Endothelial cell of umbilical vein (primary cell): Measurements from ENCODE around the gene XYLT1. TPM values are rescaled to one million over a fixed set of nuclear protein-coding genes. Genes with fewer than 3 reads are reported as not detected.

ENCODE experiments used
- BruUV-seq: library from RNA; stranded (reverse); fragments of 400-500 nt; replicated peaks from 2 replicates; lab custom pipeline; 2021; lab: Mats Ljungman, UMichigan
- CTCF ChIA-PET: fragments of 300-600, 350-600 bp; sonication (Branson Sonifier 250); formaldehyde crosslinking; loops from one replicate; lab custom pipeline; 2021; ENCODE audit warnings: antibody characterized with exemption, inconsistent platforms; lab: Charles Lee
- POLR2A ChIA-PET: fragments of 300-600, 350-600 bp; sonication (Branson Sonifier 250); formaldehyde crosslinking; loops from one replicate; lab custom pipeline; 2021; ENCODE audit warnings: antibody characterized with exemption, inconsistent platforms; lab: Charles Lee
- DNase-seq: peaks from one replicate; pipeline ENCODE4 v3.0.0-alpha.2; 2011; ENCODE audit warnings: low read depth, low spot score
- FAIRE-seq: peaks from 2 replicates; lab custom pipeline; 2011; peaks lifted over from hg19 to GRCh38; lab: Jason Lieb, UNC
- H2AFZ ChIP-seq: 2 replicates; pipeline ENCODE4 v1.6.0; 2012; ENCODE audit warnings: low read depth, low read length, control low read depth, inconsistent platforms
- H3K27ac ChIP-seq: 2 replicates; pipeline ENCODE4 v1.5.1; 2011; ENCODE audit warnings: low read depth, mild to moderate bottlenecking, control low read depth, low read length, moderate library complexity; ENCODE audit not compliant: insufficient read depth
- H3K27me3 ChIP-seq, 2 experiments: 2 replicates each; pipeline versions ENCODE4 v1.6.0 to v1.6.1; 2011; ENCODE audit warnings: low read length in 2 of 2, mixed read lengths in 1 of 2; ENCODE audit not compliant: control insufficient read depth in 2 of 2, insufficient read depth in 2 of 2
- H3K36me3 ChIP-seq, 2 experiments: 2 replicates in 1 of 2; 3 replicates in 1 of 2; pipeline ENCODE4 v1.5.1; 2011; ENCODE audit warnings: low read length in 2 of 2, mild to moderate bottlenecking in 1 of 2, moderate library complexity in 1 of 2; ENCODE audit not compliant: control insufficient read depth in 2 of 2, insufficient read depth in 2 of 2; ENCODE audit errors: extremely low read depth in 1 of 2
- H3K4me1 ChIP-seq: 3 replicates; pipeline ENCODE4 v1.5.1; 2011; ENCODE audit warnings: mild to moderate bottlenecking, low read length; ENCODE audit not compliant: control insufficient read depth, insufficient read depth; ENCODE audit errors: extremely low read depth
- H3K4me2 ChIP-seq: 2 replicates; pipeline ENCODE4 v1.6.1; 2011; ENCODE audit warnings: low read length, control low read depth, mixed read lengths; ENCODE audit not compliant: insufficient read depth
- H3K4me3 ChIP-seq, 3 experiments: fragments of 200-600 bp in 1 of 3; sonication (generic), shearing (Covaris generic) in 1 of 3; replicated peaks in 1 of 3; 2 replicates each; pipeline ENCODE4 v1.5.1; 2011 to 2016; ENCODE audit warnings: control low read depth in 3 of 3, low read length in 3 of 3, mild to moderate bottlenecking in 2 of 3, inconsistent platforms in 1 of 3, low read depth in 1 of 3, moderate library complexity in 1 of 3; ENCODE audit not compliant: insufficient read depth in 1 of 3
- H3K79me2 ChIP-seq: 2 replicates; pipeline ENCODE4 v1.6.0; 2012; ENCODE audit warnings: low read length, inconsistent platforms; ENCODE audit not compliant: control insufficient read depth, insufficient read depth
- H3K9ac ChIP-seq: replicated peaks from 2 replicates; pipeline ENCODE3; 2011; ENCODE audit warnings: low read length, control low read depth; ENCODE audit not compliant: insufficient read depth; ENCODE audit errors: extremely low read depth
- H3K9me1 ChIP-seq: replicated peaks from 3 replicates; pipeline ENCODE4 v1.6.0; 2011; ENCODE audit warnings: mild to moderate bottlenecking, low read length; ENCODE audit not compliant: control insufficient read depth, insufficient read depth; ENCODE audit errors: extremely low read depth
- H3K9me3 ChIP-seq: replicated peaks from 2 replicates; pipeline ENCODE4 v1.5.1; 2012; ENCODE audit warnings: low read length, inconsistent platforms; ENCODE audit not compliant: control insufficient read depth, insufficient read depth
- H4K20me1 ChIP-seq: replicated peaks from 2 replicates; pipeline ENCODE3; 2011; ENCODE audit warnings: mild to moderate bottlenecking, low read length; ENCODE audit not compliant: control insufficient read depth, insufficient read depth; ENCODE audit errors: extremely low read depth
- CTCF ChIP-seq, 2 donors: IDR thresholded peaks; 1 replicate in 1 of 2; 2 replicates in 1 of 2; pipeline ENCODE4 v1.5.1; 2011; ENCODE audit warnings: low read length in 2 of 2, mild to moderate bottlenecking in 2 of 2, moderate library complexity in 2 of 2, control low read depth in 1 of 2, inconsistent platforms in 1 of 2, low read depth in 1 of 2; ENCODE audit not compliant: insufficient read depth in 1 of 2; ENCODE audit errors: extremely low read depth in 1 of 2
- FOS ChIP-seq: IDR thresholded peaks from 2 replicates; pipeline ENCODE4 v1.6.1; 2011; ENCODE audit warnings: mild to moderate bottlenecking, low read length, moderate library complexity, borderline replicate concordance; ENCODE audit not compliant: insufficient read depth
- GATA2 ChIP-seq: IDR thresholded peaks from 2 replicates; pipeline ENCODE4 v1.7.0; 2011; ENCODE audit warnings: low read depth, mild to moderate bottlenecking, moderate library complexity, mixed read lengths, low read length; ENCODE audit not compliant: insufficient read length, insufficient read depth
- POLR2AphosphoS5 ChIP-seq: IDR thresholded peaks from 2 replicates; pipeline ENCODE4 v1.6.1; 2012; ENCODE audit warnings: low read depth, mild to moderate bottlenecking, control low read depth, low read length, moderate library complexity; ENCODE audit not compliant: insufficient read depth
- dilution Hi-C: fragments of 300-500 bp; cut with MboI; formaldehyde crosslinking; loops from one replicate; pipeline ENCODE4 v1.15.0; 2019; ENCODE audit warnings: low sequenced_read_pairs; ENCODE audit not compliant: extremely low pct_ligation_motif_present
- intact Hi-C: fragments of 100-400 bp; cut with micrococcal nuclease; formaldehyde crosslinking; loops from one replicate; pipeline ENCODE4 v1.10.0; 2022
- polyA plus RNA-seq, 4 experiments: library from polyadenylated mRNA; depleted of rRNA in 3 of 4; stranded (reverse) in 3 of 4; unstranded in 1 of 4; fragments of >200 nt; gene quantifications; 2 replicates each; pipeline versions ENCODE4 v1.2.1 to v1.2.3, GENCODE V29; 2011 to 2012; ENCODE audit warnings: missing spikeins in 1 of 4
- total RNA-seq: library from RNA; stranded (reverse); gene quantifications from 2 replicates; pipeline ENCODE4 v1.2.3, GENCODE V29; 2021
- TF ChIP-seq, protein P1 (sequence below): IDR thresholded peaks from 2 replicates; pipeline ENCODE4 v1.6.1; 2011; ENCODE audit not compliant: insufficient read depth, insufficient read length

XYLT1 gene
- total and polyA plus RNA-seq, 2 donors (not counting 3 experiments of a cell fraction or from before 2014, with no cell fraction given): 0.63 to 2.9 TPM

- H3K9me3 ChIP-seq: peaks cover 5% of the 10 kb centered on the region
- intact Hi-C loops (no loop called here), dilution Hi-C loops (no loop called here)
- no peak overlapping the region for H3K4me2 ChIP-seq
- FAIRE-seq: no peak
- H3K27ac ChIP-seq: no peak overlapping the region
- ChIA-PET POLR2A (no interaction called here), CTCF (no interaction called here)
- no peaks in the 10 kb centered on the region for H3K9me1 ChIP-seq
- no peak overlapping the region for H2AFZ ChIP-seq
- no peaks in the 10 kb centered on the region for H3K79me2 ChIP-seq
- H3K27me3 ChIP-seq: no peaks in the 10 kb centered on the region
- H3K4me1 ChIP-seq: no peaks in the 10 kb centered on the region
- no TSS peak for BruUV-seq
- DNase-seq: no peak
- TF ChIP-seq POLR2AphosphoS5 (no peak), GATA2 (no peak), FOS (no peak), CTCF (IDR thresholded peaks at IDR 0.05; ENCODE audit: extremely low read depth in 1 of 2, insufficient read depth in 1 of 2, low read depth in 1 of 2, low read length in 2 of 2) (no peak)
- TF ChIP-seq, protein P1, sequence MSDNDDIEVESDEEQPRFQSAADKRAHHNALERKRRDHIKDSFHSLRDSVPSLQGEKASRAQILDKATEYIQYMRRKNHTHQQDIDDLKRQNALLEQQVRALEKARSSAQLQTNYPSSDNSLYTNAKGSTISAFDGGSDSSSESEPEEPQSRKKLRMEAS: no peak
- H3K4me3 ChIP-seq: no peak overlapping the region
- H3K36me3 ChIP-seq: no peaks in the 10 kb centered on the region
- no peaks in the 10 kb centered on the region for H4K20me1 ChIP-seq
- H3K9ac ChIP-seq: no peak overlapping the region
Observed at GRCh38 chr16:17149904-17150483, 320.8 kb downstream of the XYLT1 start.
